DND-41 (cell line): ENCODE measurements around the gene CPNE4.

Experiments
- CTCF ChIP-seq: IDR thresholded peaks from 2 replicates; pipeline ENCODE4 v1.5.1; 2012; ENCODE audit warnings: borderline replicate concordance, low read length, moderate library complexity, mild to moderate bottlenecking; ENCODE audit not compliant: poor library complexity, severe bottlenecking; ENCODE audit errors: extremely low read depth
- EZH2 ChIP-seq: IDR thresholded peaks from 3 replicates; pipeline ENCODE4 v1.6.1; 2012; ENCODE audit warnings: borderline replicate concordance, low read depth, mild to moderate bottlenecking, moderate library complexity, low read length, inconsistent platforms; ENCODE audit not compliant: severe bottlenecking

GRCh38 chr3:132047209-132047608 is 12.4 kb upstream of the CPNE4 start:
- TF ChIP-seq CTCF (no peak), EZH2 (no peak)
